T-helper 1 cell treated with Interleukin-12 subunit alpha and Interleukin-12 subunit beta and Interleukin-4 antibody, amounts not matched to agents 30 μg/mL and 1 μg/mL, for 36 hours (primary cell): Measurements from ENCODE around the gene C16orf96.

Experiments
- H3K27ac Mint-ChIP-seq: one replicate; pipeline ENCODE4 v1.8.0; 2021; ENCODE audit warnings: mild to moderate bottlenecking, mixed read lengths
- H3K27me3 Mint-ChIP-seq: one replicate; pipeline ENCODE4 v1.8.0; 2021; ENCODE audit warnings: low read depth, mixed read lengths
- H3K36me3 Mint-ChIP-seq: one replicate; pipeline ENCODE4 v1.8.0; 2021; ENCODE audit warnings: low read depth, mixed read lengths
- H3K4me1 Mint-ChIP-seq: one replicate; pipeline ENCODE4 v1.8.0; 2021; ENCODE audit warnings: low read depth, mixed read lengths
- H3K4me3 Mint-ChIP-seq: one replicate; pipeline ENCODE4 v1.8.0; 2021; ENCODE audit warnings: mild to moderate bottlenecking, moderate library complexity, mixed read lengths
- H3K9me3 Mint-ChIP-seq: one replicate; pipeline ENCODE4 v1.8.0; 2021; ENCODE audit warnings: mixed read lengths

The C16orf96 gene

GRCh38 chr16:4591706-4592470 lies 35.7 kb downstream of the C16orf96 start:
- Mint-ChIP-seq H3K9me3 (no peaks in the 10 kb centered on the region), H3K27ac (no peak overlapping the region), H3K4me3 (no peak overlapping the region), H3K36me3 (no peaks in the 10 kb centered on the region), H3K4me1 (no peaks in the 10 kb centered on the region), H3K27me3 (peaks cover 7% of the 10 kb centered on the region)

- no peak overlapping the region for H3K4me3 Mint-ChIP-seq
- H3K9me3 Mint-ChIP-seq, result no peaks in the 10 kb centered on the region
- no peaks in the 10 kb centered on the region for H3K4me1 Mint-ChIP-seq
- H3K27ac Mint-ChIP-seq, result no peak overlapping the region
- H3K36me3 Mint-ChIP-seq, result no peaks in the 10 kb centered on the region
- no peaks in the 10 kb centered on the region for H3K27me3 Mint-ChIP-seq
These were observed 36.9 kb downstream of the C16orf96 start for GRCh38 chr16:4593086-4593485.

GRCh38 chr16:4594433-4595410 lies 38.6 kb downstream of the C16orf96 start:
- H3K9me3 Mint-ChIP-seq, result no peaks in the 10 kb centered on the region
- H3K4me1 Mint-ChIP-seq, result no peaks in the 10 kb centered on the region
- no peaks in the 10 kb centered on the region for H3K27me3 Mint-ChIP-seq
- H3K36me3 Mint-ChIP-seq, result no peaks in the 10 kb centered on the region
- no peak overlapping the region for H3K4me3 Mint-ChIP-seq
- H3K27ac Mint-ChIP-seq, result no peak overlapping the region

- Mint-ChIP-seq H3K9me3 (no peaks in the 10 kb centered on the region), H3K4me3 (no peak overlapping the region), H3K27ac (no peak overlapping the region), H3K27me3 (peaks cover 5% of the 10 kb centered on the region), H3K4me1 (no peaks in the 10 kb centered on the region), H3K36me3 (no peaks in the 10 kb centered on the region)
These were observed 41.0 kb downstream of the C16orf96 start for GRCh38 chr16:4597174-4597573.

- no peak overlapping the region for H3K27ac Mint-ChIP-seq
- no peaks in the 10 kb centered on the region for H3K4me1 Mint-ChIP-seq
- no peak overlapping the region for H3K4me3 Mint-ChIP-seq
- no peaks in the 10 kb centered on the region for H3K9me3 Mint-ChIP-seq
- H3K36me3 Mint-ChIP-seq, result no peaks in the 10 kb centered on the region
- H3K27me3 Mint-ChIP-seq, result peaks cover 5% of the 10 kb centered on the region
These were observed 42.9 kb downstream of the C16orf96 start for GRCh38 chr16:4599037-4599436.

- Mint-ChIP-seq H3K27ac (no peak overlapping the region), H3K4me1 (no peaks in the 10 kb centered on the region), H3K36me3 (no peaks in the 10 kb centered on the region), H3K4me3 (no peak overlapping the region), H3K9me3 (no peaks in the 10 kb centered on the region), H3K27me3 (peaks cover 5% of the 10 kb centered on the region)
These were observed 43.4 kb downstream of the C16orf96 start for GRCh38 chr16:4599545-4599944.

GRCh38 chr16:4601036-4601863 lies 45.1 kb downstream of the C16orf96 start:
- H3K27ac Mint-ChIP-seq, result no peak overlapping the region
- H3K36me3 Mint-ChIP-seq, result no peaks in the 10 kb centered on the region
- peaks cover 5% of the 10 kb centered on the region for H3K27me3 Mint-ChIP-seq
- no peaks in the 10 kb centered on the region for H3K4me1 Mint-ChIP-seq
- H3K9me3 Mint-ChIP-seq, result no peaks in the 10 kb centered on the region
- no peak overlapping the region for H3K4me3 Mint-ChIP-seq

- no peak overlapping the region for H3K4me3 Mint-ChIP-seq
- peaks cover 5% of the 10 kb centered on the region for H3K27me3 Mint-ChIP-seq
- no peak overlapping the region for H3K27ac Mint-ChIP-seq
- no peaks in the 10 kb centered on the region for H3K9me3 Mint-ChIP-seq
- H3K4me1 Mint-ChIP-seq, result no peaks in the 10 kb centered on the region
- H3K36me3 Mint-ChIP-seq, result no peaks in the 10 kb centered on the region
These were observed 45.7 kb downstream of the C16orf96 start for GRCh38 chr16:4601864-4602186.

- H3K27me3 Mint-ChIP-seq, result peaks cover 5% of the 10 kb centered on the region
These were observed 46.2 kb downstream of the C16orf96 start for GRCh38 chr16:4602331-4602730.

GRCh38 chr16:4603624-4604170 lies 47.6 kb downstream of the C16orf96 start:
- Mint-ChIP-seq H3K9me3 (no peaks in the 10 kb centered on the region), H3K36me3 (no peaks in the 10 kb centered on the region), H3K4me3 (no peak overlapping the region), H3K4me1 (no peaks in the 10 kb centered on the region), H3K27me3 (peaks cover 5% of the 10 kb centered on the region), H3K27ac (no peak overlapping the region)

More at GRCh38 chr16:4602331-4602730, 46.2 kb downstream of the C16orf96 start:
- Mint-ChIP-seq H3K27ac (no peak overlapping the region), H3K9me3 (no peaks in the 10 kb centered on the region), H3K4me3 (no peak overlapping the region), H3K4me1 (no peaks in the 10 kb centered on the region), H3K36me3 (no peaks in the 10 kb centered on the region)

- no peaks in the 10 kb centered on the region for H3K9me3 Mint-ChIP-seq
- no peaks in the 10 kb centered on the region for H3K36me3 Mint-ChIP-seq
- H3K4me1 Mint-ChIP-seq, result no peaks in the 10 kb centered on the region
- H3K27ac Mint-ChIP-seq, result no peak overlapping the region
- no peak overlapping the region for H3K4me3 Mint-ChIP-seq
- peaks cover 5% of the 10 kb centered on the region for H3K27me3 Mint-ChIP-seq
These were observed 48.3 kb downstream of the C16orf96 start for GRCh38 chr16:4604401-4604800.

GRCh38 chr16:4606354-4606753 lies 50.2 kb downstream of the C16orf96 start:
- Mint-ChIP-seq H3K27ac (no peak overlapping the region), H3K4me1 (peaks cover 1% of the 10 kb centered on the region), H3K27me3 (peaks cover 3% of the 10 kb centered on the region), H3K9me3 (no peaks in the 10 kb centered on the region), H3K4me3 (no peak overlapping the region), H3K36me3 (no peaks in the 10 kb centered on the region)

GRCh38 chr16:4607841-4608703 lies 51.9 kb downstream of the C16orf96 start:
- no peaks in the 10 kb centered on the region for H3K9me3 Mint-ChIP-seq
- H3K4me1 Mint-ChIP-seq, result peaks cover 1% of the 10 kb centered on the region
- no peak overlapping the region for H3K27ac Mint-ChIP-seq
- H3K4me3 Mint-ChIP-seq, result no peak overlapping the region
- H3K27me3 Mint-ChIP-seq, result no peaks in the 10 kb centered on the region
- H3K36me3 Mint-ChIP-seq, result no peaks in the 10 kb centered on the region
